Measurements from ENCODE around the gene CEP55.

DNA sequence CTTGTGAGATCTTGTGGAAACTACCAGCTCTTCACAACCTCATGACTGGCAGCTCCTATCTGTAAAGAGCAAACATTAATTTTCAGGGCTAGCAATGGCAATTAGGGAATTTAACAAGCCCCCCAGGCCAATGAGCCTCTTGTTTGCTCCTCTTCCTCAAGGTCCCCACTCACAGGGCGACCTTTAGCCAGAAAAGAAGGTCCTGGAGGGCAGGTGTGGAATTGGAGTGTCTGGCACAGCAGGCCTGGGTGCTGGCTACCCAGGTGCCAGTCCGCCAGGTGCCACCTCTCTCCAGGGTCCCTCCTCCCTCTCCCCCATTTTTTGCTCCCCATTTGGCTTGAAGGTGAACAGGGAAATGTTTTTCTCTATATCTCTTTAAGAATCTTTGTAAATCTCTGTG lies 1.9 kb upstream of the CEP55 start:
- TF ChIP-seq, protein P1, sequence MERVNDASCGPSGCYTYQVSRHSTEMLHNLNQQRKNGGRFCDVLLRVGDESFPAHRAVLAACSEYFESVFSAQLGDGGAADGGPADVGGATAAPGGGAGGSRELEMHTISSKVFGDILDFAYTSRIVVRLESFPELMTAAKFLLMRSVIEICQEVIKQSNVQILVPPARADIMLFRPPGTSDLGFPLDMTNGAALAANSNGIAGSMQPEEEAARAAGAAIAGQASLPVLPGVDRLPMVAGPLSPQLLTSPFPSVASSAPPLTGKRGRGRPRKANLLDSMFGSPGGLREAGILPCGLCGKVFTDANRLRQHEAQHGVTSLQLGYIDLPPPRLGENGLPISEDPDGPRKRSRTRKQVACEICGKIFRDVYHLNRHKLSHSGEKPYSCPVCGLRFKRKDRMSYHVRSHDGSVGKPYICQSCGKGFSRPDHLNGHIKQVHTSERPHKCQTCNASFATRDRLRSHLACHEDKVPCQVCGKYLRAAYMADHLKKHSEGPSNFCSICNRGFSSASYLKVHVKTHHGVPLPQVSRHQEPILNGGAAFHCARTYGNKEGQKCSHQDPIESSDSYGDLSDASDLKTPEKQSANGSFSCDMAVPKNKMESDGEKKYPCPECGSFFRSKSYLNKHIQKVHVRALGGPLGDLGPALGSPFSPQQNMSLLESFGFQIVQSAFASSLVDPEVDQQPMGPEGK (CRISPR knock-in tag; IDR thresholded peaks at IDR 0.05; ENCODE audit: borderline replicate concordance) = no peak
- TF ChIP-seq TOX (CRISPR knock-in tag; IDR thresholded peaks at IDR 0.05; ENCODE audit: borderline replicate concordance) (no peak), PPARA (CRISPR knock-in tag; IDR thresholded peaks at IDR 0.05; ENCODE audit: borderline replicate concordance) (no peak), ZFP30 (CRISPR knock-in tag; IDR thresholded peaks at IDR 0.05) (no peak), ZC3H10 (CRISPR knock-in tag; IDR thresholded peaks at IDR 0.05) (no peak), RARB (CRISPR knock-in tag; IDR thresholded peaks at IDR 0.05) (no peak), ZFP3 (CRISPR knock-in tag; IDR thresholded peaks at IDR 0.05) (no peak), SNAI2 (CRISPR knock-in tag; IDR thresholded peaks at IDR 0.05) (no peak), BACH2 (CRISPR knock-in tag; IDR thresholded peaks at IDR 0.05; ENCODE audit: borderline replicate concordance) (no peak), ARNTL (CRISPR knock-in tag; IDR thresholded peaks at IDR 0.05; ENCODE audit: borderline replicate concordance, low read depth) (no peak), ESRRG (CRISPR knock-in tag; IDR thresholded peaks at IDR 0.05) (no peak)
- TF ChIP-seq, protein P2, sequence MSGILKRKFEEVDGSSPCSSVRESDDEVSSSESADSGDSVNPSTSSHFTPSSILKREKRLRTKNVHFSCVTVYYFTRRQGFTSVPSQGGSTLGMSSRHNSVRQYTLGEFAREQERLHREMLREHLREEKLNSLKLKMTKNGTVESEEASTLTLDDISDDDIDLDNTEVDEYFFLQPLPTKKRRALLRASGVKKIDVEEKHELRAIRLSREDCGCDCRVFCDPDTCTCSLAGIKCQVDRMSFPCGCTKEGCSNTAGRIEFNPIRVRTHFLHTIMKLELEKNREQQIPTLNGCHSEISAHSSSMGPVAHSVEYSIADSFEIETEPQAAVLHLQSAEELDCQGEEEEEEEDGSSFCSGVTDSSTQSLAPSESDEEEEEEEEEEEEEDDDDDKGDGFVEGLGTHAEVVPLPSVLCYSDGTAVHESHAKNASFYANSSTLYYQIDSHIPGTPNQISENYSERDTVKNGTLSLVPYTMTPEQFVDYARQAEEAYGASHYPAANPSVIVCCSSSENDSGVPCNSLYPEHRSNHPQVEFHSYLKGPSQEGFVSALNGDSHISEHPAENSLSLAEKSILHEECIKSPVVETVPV (CRISPR knock-in tag; IDR thresholded peaks at IDR 0.05) = no peak
- TF ChIP-seq, protein P3, sequence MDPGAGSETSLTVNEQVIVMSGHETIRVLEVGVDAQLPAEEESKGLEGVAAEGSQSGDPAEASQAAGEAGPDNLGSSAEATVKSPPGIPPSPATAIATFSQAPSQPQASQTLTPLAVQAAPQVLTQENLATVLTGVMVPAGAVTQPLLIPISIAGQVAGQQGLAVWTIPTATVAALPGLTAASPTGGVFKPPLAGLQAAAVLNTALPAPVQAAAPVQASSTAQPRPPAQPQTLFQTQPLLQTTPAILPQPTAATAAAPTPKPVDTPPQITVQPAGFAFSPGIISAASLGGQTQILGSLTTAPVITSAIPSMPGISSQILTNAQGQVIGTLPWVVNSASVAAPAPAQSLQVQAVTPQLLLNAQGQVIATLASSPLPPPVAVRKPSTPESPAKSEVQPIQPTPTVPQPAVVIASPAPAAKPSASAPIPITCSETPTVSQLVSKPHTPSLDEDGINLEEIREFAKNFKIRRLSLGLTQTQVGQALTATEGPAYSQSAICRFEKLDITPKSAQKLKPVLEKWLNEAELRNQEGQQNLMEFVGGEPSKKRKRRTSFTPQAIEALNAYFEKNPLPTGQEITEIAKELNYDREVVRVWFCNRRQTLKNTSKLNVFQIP (CRISPR knock-in tag; IDR thresholded peaks at IDR 0.05; ENCODE audit: borderline replicate concordance, low read depth) = no peak

Data from SK-N-SH treated with all-trans-retinoic acid at 6 μM for 48 hours (cell line).